GM12878 (cell line): ENCODE data around the gene GALNT17. TPM values are rescaled to one million over a fixed set of nuclear protein-coding genes. Genes with fewer than 3 reads are reported as not detected.

Source experiments
- ATAC-seq: fragments of 200-7000 bp; cut with Tn5 transposase; 3 replicates; pipeline ENCODE4 v1.9.1; 2020; ENCODE audit warnings: mild to moderate bottlenecking, moderate library complexity
- BruUV-seq: library from RNA; stranded (reverse); fragments of 400-500 nt; replicated peaks from 2 replicates; lab custom pipeline; 2021; lab: Mats Ljungman, UMichigan
- CTCF ChIA-PET: fragments of 300-600 bp; sonication (Branson Sonifier 250); formaldehyde crosslinking; extraction: SDS; loops from one replicate; lab custom pipeline; 2021; ENCODE audit warnings: inconsistent platforms; lab: Yijun Ruan, JAX
- POLR2A ChIA-PET: fragments of 350-600 bp; formaldehyde crosslinking; extraction: SDS; loops from one replicate; lab custom pipeline; 2021; ENCODE audit warnings: inconsistent platforms; lab: Charles Lee
- RAD21 ChIA-PET: fragments of 300-600 bp; sonication (Branson Sonifier 250); formaldehyde crosslinking; loops from one replicate; lab custom pipeline; 2023; ENCODE audit warnings: antibody characterized with exemption; ENCODE audit not compliant: unreplicated experiment; lab: Charles Lee
- SMC1A ChIA-PET: fragments of 300-600 bp; sonication (Branson Sonifier 250); formaldehyde crosslinking; loops from one replicate; lab custom pipeline; 2023; ENCODE audit not compliant: unreplicated experiment, uncharacterized antibody; lab: Charles Lee
- DNase-seq: peaks from one replicate; pipeline ENCODE4 v3.0.0-alpha.2; 2011; ENCODE audit warnings: low read depth, low spot score
- FAIRE-seq: peaks from 3 replicates; lab custom pipeline; 2011; peaks lifted over from hg19 to GRCh38; lab: Jason Lieb, UNC
- H2AFZ ChIP-seq: 2 replicates; pipeline ENCODE4 v1.6.0; 2011; ENCODE audit warnings: low read depth, low read length, control low read depth; ENCODE audit not compliant: control insufficient read depth
- H3K27ac ChIP-seq: 2 replicates; pipeline ENCODE4 v1.5.1; 2011; ENCODE audit warnings: control low read depth; ENCODE audit not compliant: control insufficient read depth, insufficient read depth
- H3K27me3 ChIP-seq, 2 experiments: replicated peaks in 1 of 2; 2 replicates each; pipeline versions ENCODE4 v1.6.0 to v1.6.1; 2011; ENCODE audit warnings: low read length in 1 of 2; ENCODE audit not compliant: control insufficient read depth in 2 of 2, insufficient read depth in 2 of 2
- H3K36me3 ChIP-seq, 2 experiments: 2 replicates each; pipeline ENCODE4 v1.5.1; 2011; ENCODE audit warnings: low read length in 1 of 2; ENCODE audit not compliant: control insufficient read depth in 2 of 2, insufficient read depth in 2 of 2
- H3K4me1 ChIP-seq: 2 replicates; pipeline ENCODE4 v1.6.1; 2011; ENCODE audit warnings: mild to moderate bottlenecking, low read length, moderate library complexity, mixed read lengths; ENCODE audit not compliant: control insufficient read depth, insufficient read depth
- H3K4me2 ChIP-seq: 2 replicates; pipeline ENCODE4 v1.6.0; 2011; ENCODE audit warnings: control low read depth; ENCODE audit not compliant: control insufficient read depth, insufficient read depth
- H3K4me3 ChIP-seq: fragments of 200-600 bp; sonication (generic); 2 replicates; pipeline ENCODE4 v1.5.1; 2016
- H3K79me2 ChIP-seq: 2 replicates; pipeline ENCODE4 v1.6.0; 2011; ENCODE audit warnings: low read length; ENCODE audit not compliant: control insufficient read depth, insufficient read depth
- H3K9ac ChIP-seq: 2 replicates; pipeline ENCODE4 v1.8.0; 2011; ENCODE audit warnings: low read length, control low read depth, mixed read lengths; ENCODE audit not compliant: control insufficient read depth, insufficient read depth
- H3K9me3 ChIP-seq: replicated peaks from 3 replicates; pipeline ENCODE4 v1.5.1; 2011; ENCODE audit warnings: mild to moderate bottlenecking, low read length; ENCODE audit not compliant: control insufficient read depth, insufficient read depth
- H4K20me1 ChIP-seq: 2 replicates; pipeline ENCODE4 v1.6.0; 2011; ENCODE audit not compliant: control insufficient read depth, insufficient read depth
- ATF3 ChIP-seq: IDR thresholded peaks from 2 replicates; pipeline ENCODE4 v1.6.1; 2011; ENCODE audit warnings: low read depth, mild to moderate bottlenecking, low read length, moderate library complexity, borderline replicate concordance; ENCODE audit errors: extremely low read depth
- BCL3 ChIP-seq: IDR thresholded peaks from 2 replicates; pipeline ENCODE4 v1.6.1; 2011; ENCODE audit warnings: borderline replicate concordance, low read depth, mild to moderate bottlenecking, moderate library complexity, low read length; ENCODE audit not compliant: insufficient read depth, poor library complexity, severe bottlenecking
- CREB1 ChIP-seq: IDR thresholded peaks from 2 replicates; pipeline ENCODE4 v1.6.1; 2012; ENCODE audit warnings: low read depth, mild to moderate bottlenecking, inconsistent platforms
- EP300 ChIP-seq, 2 experiments: fragments of 150-350 bp in 1 of 2; IDR thresholded peaks; 2 replicates each; pipeline ENCODE4 v1.6.1; 2011 to 2012; ENCODE audit warnings: low read depth in 2 of 2, low read length in 2 of 2, borderline replicate concordance in 1 of 2, improper control_type of control experiment in 1 of 2, inconsistent platforms in 1 of 2; ENCODE audit not compliant: control insufficient read depth in 1 of 2
- FOS ChIP-seq: IDR thresholded peaks from 3 replicates; pipeline ENCODE4 v1.6.1; 2011; ENCODE audit warnings: borderline replicate concordance; ENCODE audit not compliant: insufficient read length; ENCODE audit errors: extremely low read depth
- HDAC2 ChIP-seq: fragments of 200-600 bp; sonication (generic); IDR thresholded peaks from 2 replicates; pipeline ENCODE4 v1.6.1; 2017
- KDM1A ChIP-seq: fragments of 200-600 bp; sonication (generic); IDR thresholded peaks from 2 replicates; pipeline ENCODE4 v1.6.1; 2016; ENCODE audit warnings: borderline replicate concordance
- NFXL1 ChIP-seq: fragments of 450-650 bp; IDR thresholded peaks from 2 replicates; pipeline ENCODE4 v1.6.1; 2017; ENCODE audit warnings: antibody characterized with exemption, mild to moderate bottlenecking, borderline replicate concordance
- NR2C1 ChIP-seq: fragments of 450-650 bp; IDR thresholded peaks from 2 replicates; pipeline ENCODE4 v1.6.1; 2017; ENCODE audit warnings: antibody characterized with exemption, mild to moderate bottlenecking, moderate library complexity
- RELA ChIP-seq: fragments of 450-650 bp; IDR thresholded peaks from 2 replicates; pipeline ENCODE4 v1.8.0; 2014; ENCODE audit warnings: borderline replicate concordance; ENCODE audit not compliant: partially characterized antibody
- SMARCA5 ChIP-seq: fragments of 450-650 bp; IDR thresholded peaks from 2 replicates; pipeline ENCODE4 v1.6.1; 2017; ENCODE audit warnings: mild to moderate bottlenecking
- SPI1 ChIP-seq: IDR thresholded peaks from 2 replicates; pipeline ENCODE4 v1.6.1; 2011; ENCODE audit warnings: low read depth, mild to moderate bottlenecking, low read length, moderate library complexity, borderline replicate concordance; ENCODE audit not compliant: insufficient read depth
- SRF ChIP-seq, 2 experiments: IDR thresholded peaks; 2 replicates each; pipeline ENCODE4 v1.6.1; 2011; ENCODE audit warnings: low read depth in 2 of 2, low read length in 2 of 2, mild to moderate bottlenecking in 1 of 2, moderate library complexity in 1 of 2
- STAT1 ChIP-seq: fragments of 450-650 bp; conservative IDR thresholded peaks from 2 replicates; pipeline ENCODE4 v1.6.1; 2014; ENCODE audit warnings: antibody characterized with exemption, mild to moderate bottlenecking
- YBX1 ChIP-seq: fragments of 450-650 bp; IDR thresholded peaks from 2 replicates; pipeline ENCODE4 v1.6.1; 2016; ENCODE audit warnings: antibody characterized with exemption
- ZNF592 ChIP-seq: fragments of 450-650 bp; IDR thresholded peaks from 2 replicates; pipeline ENCODE4 v1.6.1; 2017; ENCODE audit warnings: mild to moderate bottlenecking, moderate library complexity
- ZNF622 ChIP-seq: fragments of 450-650 bp; IDR thresholded peaks from 2 replicates; pipeline ENCODE4 v1.6.1; 2017; ENCODE audit warnings: mild to moderate bottlenecking, inconsistent platforms
- WGBS: methylation state at CpG from one replicate; pipeline ENCODE4 v1.1.6; 2016; ENCODE audit warnings: low lambda C conversion rate; ENCODE audit not compliant: insufficient replicate concordance, insufficient coverage; ENCODE audit errors: missing lambda C conversion rate; 5-methylcytosine and 5-hydroxymethylcytosine counted together
- in situ Hi-C: fragments of 300-500 bp; cut with MboI; formaldehyde crosslinking; loops from 9 replicates; pipeline ENCODE4 v1.14.3; 2018; ENCODE audit warnings: mixed read lengths
- intact Hi-C: fragments of 100-400 bp; cut with micrococcal nuclease; formaldehyde crosslinking; loops from one replicate; pipeline ENCODE4 v1.14.2; 2022; ENCODE audit not compliant: unreplicated experiment
- polyA plus RNA-seq, 11 experiments: library from polyadenylated mRNA; depleted of rRNA in 4 of 11; unstranded in 6 of 11; stranded (reverse) in 5 of 11; fragments of >200 nt; fragmentation: Nextera tagmentation in 4 of 11; fragmentation: Illumina TruSeq in 1 of 11; extraction: Ambion mirVana in 4 of 11; extraction: Trizol in 1 of 11; gene quantifications; 1 replicate in 1 of 11; 2 replicates in 10 of 11; pipeline versions ENCODE4 v1.2.1 to v1.2.3, GENCODE V29; 2011 to 2016; ENCODE audit warnings: inconsistent platforms in 2 of 11, missing spikeins in 2 of 11, low read depth in 1 of 11
- total RNA-seq, 4 experiments: library from RNA; depleted of rRNA in 3 of 4; stranded (reverse); fragments of >200 nt in 3 of 4; fragmentation: Illumina TruSeq in 1 of 4; extraction: Trizol in 1 of 4; gene quantifications; 2 replicates each; pipeline versions ENCODE4 v1.2.1 to v1.2.3, GENCODE V29; 2013 to 2021

GALNT17 gene
- total and polyA plus RNA-seq, 10 of the 15 experiments (the other 5 are each of a cell fraction or from before 2014, with no cell fraction given), result 0.12 to 0.15 TPM; not detected in 8

GRCh38 chr7:71361451-71362032, 229.6 kb downstream of the GALNT17 start:
- no peak for DNase-seq
- no TSS peak for BruUV-seq
- H3K27me3 ChIP-seq, result no peaks in the 10 kb centered on the region
- H4K20me1 ChIP-seq, result no peaks in the 10 kb centered on the region
- H3K27ac ChIP-seq, result no peak overlapping the region
- no peak for ATAC-seq
- FAIRE-seq, result no peak
- no peaks in the 10 kb centered on the region; the same call in 2 of the 3 replicates for H3K9me3 ChIP-seq
- H3K9ac ChIP-seq, result no peak overlapping the region
- no peak overlapping the region for H3K4me3 ChIP-seq
- ChIA-PET POLR2A (no interaction called here), CTCF (interaction anchor here (1.4 kb wide), 1 partner anchor 11 kb away, joined by 3 read pairs; no protein-coding TSS in a partner anchor), RAD21 (no interaction called here), SMC1A (no interaction called here)
- no peaks in the 10 kb centered on the region for H3K79me2 ChIP-seq
- H3K36me3 ChIP-seq, result no peaks in the 10 kb centered on the region
- H2AFZ ChIP-seq, result no peak overlapping the region
- intact Hi-C loops, result no loop called here
- WGBS, result 2% methylated on average over 4 of the region's 4 CpGs
- H3K4me1 ChIP-seq, result no peaks in the 10 kb centered on the region
- no peak overlapping the region for H3K4me2 ChIP-seq
- in situ Hi-C loops, result no loop called here
- TF ChIP-seq STAT1, result no peak
- no peak for TF ChIP-seq RELA
- no peak for TF ChIP-seq HDAC2
- TF ChIP-seq KDM1A, result no peak
- TF ChIP-seq EP300 (IDR thresholded peaks at IDR 0.05; ENCODE audit: borderline replicate concordance in 1 of 2, control insufficient read depth in 1 of 2, low read depth in 2 of 2, low read length in 2 of 2), result no peak
- no peak for TF ChIP-seq BCL3
- TF ChIP-seq ZNF622, result no peak
- no peak for TF ChIP-seq SMARCA5
- no peak for TF ChIP-seq YBX1
- no peak for TF ChIP-seq CREB1
- TF ChIP-seq SRF (IDR thresholded peaks at IDR 0.05; ENCODE audit: low read depth in 2 of 2, low read length in 2 of 2), result no peak
- no peak for TF ChIP-seq NFXL1
- no peak for TF ChIP-seq NR2C1
- no peak for TF ChIP-seq FOS
- TF ChIP-seq ATF3, result no peak
- TF ChIP-seq ZNF592, result no peak
- TF ChIP-seq SPI1, result no peak
